Kidney epithelial cell (primary cell): ENCODE results near the gene SCN1B. TPM values are rescaled to one million over a fixed set of nuclear protein-coding genes. Genes with fewer than 3 reads are reported as not detected.

Source experiments
- DNase-seq: peaks from one replicate; pipeline ENCODE4 v3.0.0-alpha.2; 2010; ENCODE audit warnings: low read depth
- H3K27me3 ChIP-seq: 2 replicates; pipeline ENCODE4 v1.6.0; 2011; ENCODE audit warnings: low read length; ENCODE audit not compliant: control insufficient read depth, insufficient read depth
- H3K36me3 ChIP-seq: 2 replicates; pipeline ENCODE4 v1.5.1; 2011; ENCODE audit warnings: low read length; ENCODE audit not compliant: control insufficient read depth, insufficient read depth
- H3K4me3 ChIP-seq: 2 replicates; pipeline ENCODE4 v1.5.1; 2011; ENCODE audit warnings: low read depth, mild to moderate bottlenecking, control low read depth, low read length
- total RNA-seq: library from RNA; depleted of rRNA; stranded (reverse); fragments of >200 nt; gene quantifications from 2 replicates; pipeline ENCODE4 v1.2.3, GENCODE V29; 2015
- TF ChIP-seq, protein P1 (sequence below): IDR thresholded peaks from 2 replicates; pipeline ENCODE4 v1.5.1; 2011; ENCODE audit warnings: mild to moderate bottlenecking, moderate library complexity, low read length, control low read depth, inconsistent platforms; ENCODE audit not compliant: insufficient read depth, poor library complexity, severe bottlenecking

Gene SCN1B
- total RNA-seq, 1 donor from 2014 or later: 1.8 TPM

DNA sequence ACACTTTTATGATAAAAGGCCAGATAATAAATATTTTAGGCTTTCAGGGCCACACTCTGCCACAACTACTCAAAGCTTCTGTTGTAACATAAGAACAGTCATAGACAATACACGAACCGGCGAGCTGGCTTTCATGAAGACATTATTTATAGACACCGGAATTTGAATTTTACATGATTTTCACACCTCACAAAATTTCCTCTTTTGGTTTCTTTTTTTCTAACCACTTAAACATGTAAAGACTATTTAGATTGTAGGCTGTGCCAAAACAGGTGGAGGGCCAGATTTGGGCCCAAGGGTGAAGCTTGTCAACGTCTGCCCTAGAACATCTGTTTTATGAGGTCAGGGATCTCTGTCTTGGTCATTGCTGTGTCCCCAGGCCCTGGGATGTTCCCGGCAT lies 55.7 kb downstream of the SCN1B start:
- TF ChIP-seq, protein P1, sequence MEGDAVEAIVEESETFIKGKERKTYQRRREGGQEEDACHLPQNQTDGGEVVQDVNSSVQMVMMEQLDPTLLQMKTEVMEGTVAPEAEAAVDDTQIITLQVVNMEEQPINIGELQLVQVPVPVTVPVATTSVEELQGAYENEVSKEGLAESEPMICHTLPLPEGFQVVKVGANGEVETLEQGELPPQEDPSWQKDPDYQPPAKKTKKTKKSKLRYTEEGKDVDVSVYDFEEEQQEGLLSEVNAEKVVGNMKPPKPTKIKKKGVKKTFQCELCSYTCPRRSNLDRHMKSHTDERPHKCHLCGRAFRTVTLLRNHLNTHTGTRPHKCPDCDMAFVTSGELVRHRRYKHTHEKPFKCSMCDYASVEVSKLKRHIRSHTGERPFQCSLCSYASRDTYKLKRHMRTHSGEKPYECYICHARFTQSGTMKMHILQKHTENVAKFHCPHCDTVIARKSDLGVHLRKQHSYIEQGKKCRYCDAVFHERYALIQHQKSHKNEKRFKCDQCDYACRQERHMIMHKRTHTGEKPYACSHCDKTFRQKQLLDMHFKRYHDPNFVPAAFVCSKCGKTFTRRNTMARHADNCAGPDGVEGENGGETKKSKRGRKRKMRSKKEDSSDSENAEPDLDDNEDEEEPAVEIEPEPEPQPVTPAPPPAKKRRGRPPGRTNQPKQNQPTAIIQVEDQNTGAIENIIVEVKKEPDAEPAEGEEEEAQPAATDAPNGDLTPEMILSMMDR: no peak
- H3K36me3 ChIP-seq: no peaks in the 10 kb centered on the region
- H3K27me3 ChIP-seq: peaks cover 7% of the 10 kb centered on the region
- no peak overlapping the region for H3K4me3 ChIP-seq
- no peak for DNase-seq

DNA sequence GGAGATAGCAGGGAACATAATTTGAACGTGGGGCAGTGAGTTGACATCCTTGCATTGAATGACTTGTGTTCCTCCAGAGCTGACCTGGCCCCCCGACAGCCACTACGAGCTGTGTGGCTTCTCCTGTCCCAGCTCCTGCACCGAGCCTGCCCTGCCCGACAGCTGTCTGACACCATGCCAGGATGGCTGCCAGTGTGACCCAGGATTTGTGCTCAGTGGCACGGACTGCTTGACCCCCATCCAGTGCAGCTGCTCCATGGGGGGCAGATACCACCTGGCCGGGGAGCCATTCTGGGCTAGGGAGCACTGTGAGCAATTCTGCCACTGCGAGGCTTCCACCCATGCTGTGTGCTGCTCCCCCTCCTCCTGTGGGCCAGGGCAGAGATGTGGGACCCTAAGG lies 56.2 kb downstream of the SCN1B start:
- no peak for DNase-seq
- peaks cover 10% of the 10 kb centered on the region for H3K27me3 ChIP-seq
- TF ChIP-seq, protein P1: no peak
- no peak overlapping the region for H3K4me3 ChIP-seq
- H3K36me3 ChIP-seq: no peaks in the 10 kb centered on the region

DNA sequence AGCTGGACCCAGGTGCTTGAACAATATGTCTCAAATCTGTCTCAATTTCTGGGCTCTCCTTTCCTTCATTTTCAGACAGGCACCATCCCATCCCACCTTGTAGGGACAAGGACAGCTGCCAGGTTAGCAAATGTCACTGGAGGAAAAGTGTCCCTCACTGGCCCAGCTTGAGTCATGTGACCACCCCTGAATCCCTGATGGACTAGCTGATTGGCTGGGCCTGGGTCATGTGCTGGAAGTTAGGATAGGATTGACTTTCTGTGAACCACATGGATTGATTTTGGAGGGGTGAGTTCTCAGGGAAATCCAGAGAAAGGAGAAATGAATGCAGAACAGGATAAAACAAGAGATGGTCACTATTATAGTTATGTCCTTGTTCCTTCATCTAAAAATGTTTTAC lies 57.1 kb downstream of the SCN1B start:
- Histone ChIP-seq H3K36me3 (no peaks in the 10 kb centered on the region), H3K4me3 (no peak overlapping the region), H3K27me3 (peaks cover 10% of the 10 kb centered on the region)
- TF ChIP-seq, protein P1: no peak
- no peak for DNase-seq

DNA sequence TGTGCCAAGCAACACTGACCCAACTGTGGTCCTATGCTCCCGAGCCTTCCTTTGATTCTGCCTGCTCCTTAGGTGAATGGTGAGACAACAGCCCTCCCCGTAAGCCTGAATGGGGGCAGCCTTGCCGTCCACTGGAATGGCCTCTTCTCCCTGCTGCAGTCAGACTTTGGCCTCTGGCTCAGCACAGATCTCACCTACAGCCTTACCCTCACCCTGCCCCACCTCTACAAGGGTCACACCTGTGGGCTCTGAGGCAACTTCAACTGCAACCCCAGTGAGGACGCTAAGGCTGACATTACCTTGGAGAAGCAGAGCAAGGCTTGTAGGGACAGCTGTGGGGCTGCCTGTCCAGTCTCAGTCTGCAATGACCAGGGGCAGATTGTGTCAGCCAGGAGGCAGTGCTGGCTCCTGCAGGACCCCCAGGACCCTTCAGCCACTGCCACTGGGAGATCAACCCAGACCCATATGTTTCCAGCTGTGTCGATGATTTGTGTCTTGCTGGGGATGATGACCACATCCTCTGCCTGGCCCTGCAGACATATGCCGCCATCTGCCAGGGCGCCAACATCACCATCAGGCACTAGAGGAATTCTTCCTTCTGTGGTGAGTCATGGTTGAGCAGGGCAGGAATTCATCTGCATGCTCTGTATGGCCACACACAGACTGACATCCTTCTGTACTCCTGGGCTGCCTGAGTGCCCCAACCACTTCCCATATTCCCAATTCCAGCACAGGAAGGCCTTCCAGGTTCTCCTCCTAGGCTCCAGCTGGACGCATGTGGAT lies 58.1 kb downstream of the SCN1B start:
- TF ChIP-seq, protein P1: no peak
- Histone ChIP-seq H3K27me3 (peaks cover 10% of the 10 kb centered on the region), H3K36me3 (no peaks in the 10 kb centered on the region), H3K4me3 (no peak overlapping the region)
- peak; percentile 56 for DNase-seq

DNA sequence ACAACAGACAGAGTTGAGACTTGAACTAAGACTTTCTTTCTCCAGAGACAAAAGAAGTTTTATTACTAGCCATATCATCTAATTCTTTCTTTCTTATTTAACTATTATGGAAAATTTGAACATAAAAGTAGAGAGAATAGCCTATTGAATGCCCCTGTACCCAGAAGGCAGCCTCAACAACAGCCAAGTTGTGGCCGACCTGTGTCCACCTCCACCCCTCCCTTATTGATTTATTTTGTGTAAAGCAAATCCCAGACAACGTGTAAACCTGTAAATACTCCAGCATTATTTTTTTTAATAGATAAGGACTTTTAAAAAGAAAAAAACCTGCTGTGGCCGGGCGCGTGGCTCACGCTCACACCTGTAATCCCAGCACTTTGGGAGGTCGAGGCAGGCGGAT lies 59.3 kb downstream of the SCN1B start:
- Histone ChIP-seq H3K27me3 (peaks cover 10% of the 10 kb centered on the region), H3K4me3 (no peak overlapping the region), H3K36me3 (no peaks in the 10 kb centered on the region)
- TF ChIP-seq, protein P1: no peak
- no peak for DNase-seq

Other genes with a start within 250 kb of the SCN1B start
- gene ZNF30, start 103.6 kb upstream of the SCN1B start, total RNA-seq: 1.6 and 2.1 TPM in 2 replicates
- 5.6 and 6.1 TPM in 2 replicates for gene ZNF792, start 66.2 kb upstream of the SCN1B start, total RNA-seq
- 88.0 and 104 TPM in 2 replicates for gene GRAMD1A, start 30.1 kb upstream of the SCN1B start, total RNA-seq
- 1.6 and 2.3 TPM in 2 replicates for gene HPN, start 11.3 kb downstream of the SCN1B start, total RNA-seq
- gene FXYD3, start 85.4 kb downstream of the SCN1B start, total RNA-seq: 0.50 and 0.89 TPM in 2 replicates
- gene LGI4, start 104.6 kb downstream of the SCN1B start, total RNA-seq: not detected in 2 replicates
- not detected in 2 replicates for gene FXYD1, start 108.4 kb downstream of the SCN1B start, total RNA-seq
- not detected in 2 replicates for gene FXYD7, start 112.8 kb downstream of the SCN1B start, total RNA-seq
- 135 and 153 TPM in 2 replicates for gene FXYD5, start 124.3 kb downstream of the SCN1B start, total RNA-seq
- not detected in 2 replicates for gene FAM187B, start 198.3 kb downstream of the SCN1B start, total RNA-seq
- gene LSR, start 218.5 kb downstream of the SCN1B start, total RNA-seq: 147 and 247 TPM in 2 replicates
- gene USF2, start 238.5 kb downstream of the SCN1B start, total RNA-seq: 95.1 and 96.5 TPM in 2 replicates